ENCODE measurements around the gene PRXL2C. TPM values are rescaled to one million over a fixed set of nuclear protein-coding genes. Genes with fewer than 3 reads are reported as not detected.
"Not testable (repeated sequence)": the region's sequence is repeated elsewhere in the genome, so short reads cannot be mapped to it uniquely, and the experiment has no call there.

The PRXL2C gene
- total RNA-seq, 1 donor from 2014 or later: 17.5 TPM

- Mint-ChIP-seq H3K9me3 (ENCODE audit: unreplicated experiment) (no peaks in the 10 kb centered on the region), H3K4me3 (ENCODE audit: unreplicated experiment) (peak overlapping the region; percentile 83), H3K27me3 (ENCODE audit: unreplicated experiment) (peaks cover 3% of the 10 kb centered on the region), H3K4me1 (ENCODE audit: unreplicated experiment) (peaks cover 29% of the 10 kb centered on the region), H3K27ac (ENCODE audit: unreplicated experiment) (no peak overlapping the region), H3K36me3 (ENCODE audit: low read depth, unreplicated experiment) (no peaks in the 10 kb centered on the region)
- no peak for TF ChIP-seq CTCF (IDR thresholded peaks at IDR 0.05; ENCODE audit: unreplicated experiment)
- DNase-seq (ENCODE audit: low spot score): no peak
These were observed 38.2 kb downstream of the PRXL2C start for GRCh38 chr9:96616817-96617438.

DNA sequence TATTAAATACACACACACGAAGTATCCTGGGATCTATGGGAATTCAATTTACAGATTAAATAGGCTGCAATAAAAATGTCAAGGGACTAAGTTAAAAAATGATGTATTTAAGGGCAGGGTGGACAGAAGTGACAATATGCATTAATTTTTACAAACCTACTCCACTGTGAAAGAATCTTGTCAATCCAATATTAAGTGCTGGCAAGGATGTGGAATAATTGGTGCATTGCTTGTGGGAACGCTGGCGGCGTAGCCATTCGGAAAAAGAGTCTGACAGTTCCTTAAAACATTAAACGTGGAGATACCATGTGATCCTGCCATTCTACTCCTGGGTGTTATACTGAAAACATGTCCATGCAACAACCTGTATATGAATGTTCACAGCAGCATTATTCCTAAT is 39.7 kb downstream of the PRXL2C start:
- H3K27me3 Mint-ChIP-seq (ENCODE audit: unreplicated experiment): peaks cover 3% of the 10 kb centered on the region
- H3K4me3 Mint-ChIP-seq (ENCODE audit: unreplicated experiment): no peak overlapping the region
- no peak for DNase-seq (ENCODE audit: low spot score)
- no peak overlapping the region for H3K27ac Mint-ChIP-seq (ENCODE audit: unreplicated experiment)
- H3K36me3 Mint-ChIP-seq (ENCODE audit: low read depth, unreplicated experiment): no peaks in the 10 kb centered on the region
- H3K4me1 Mint-ChIP-seq (ENCODE audit: unreplicated experiment): peaks cover 17% of the 10 kb centered on the region
- no peaks in the 10 kb centered on the region for H3K9me3 Mint-ChIP-seq (ENCODE audit: unreplicated experiment)
- TF ChIP-seq CTCF (IDR thresholded peaks at IDR 0.05; ENCODE audit: unreplicated experiment): no peak

DNA sequence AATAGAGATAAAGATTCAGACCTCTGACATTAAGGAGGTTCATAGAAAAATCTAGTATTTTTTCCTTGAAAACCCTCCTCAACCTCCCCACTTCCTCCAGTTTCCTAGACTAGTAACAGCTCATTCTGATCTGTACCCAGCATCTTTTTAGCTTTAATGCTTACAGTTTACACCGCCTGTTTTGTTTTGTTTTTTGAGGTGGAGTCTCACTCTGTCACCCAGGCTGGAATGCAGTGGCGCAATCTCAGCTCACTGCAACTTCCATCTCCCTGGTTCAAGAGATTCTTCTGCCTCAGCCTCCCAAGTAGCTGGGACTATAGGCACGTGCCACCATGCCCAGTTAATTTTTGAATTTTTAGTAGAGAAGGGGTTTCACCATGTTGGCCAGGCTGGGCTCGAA is 40.5 kb downstream of the PRXL2C start:
- H3K36me3 Mint-ChIP-seq (ENCODE audit: low read depth, unreplicated experiment); DNase-seq (ENCODE audit: low spot score); H3K9me3 Mint-ChIP-seq (ENCODE audit: unreplicated experiment); H3K27me3 Mint-ChIP-seq (ENCODE audit: unreplicated experiment); H3K4me3 Mint-ChIP-seq (ENCODE audit: unreplicated experiment); H3K27ac Mint-ChIP-seq (ENCODE audit: unreplicated experiment): not testable (repeated sequence)
- peaks cover 12% of the 10 kb centered on the region for H3K4me1 Mint-ChIP-seq (ENCODE audit: unreplicated experiment)

DNA sequence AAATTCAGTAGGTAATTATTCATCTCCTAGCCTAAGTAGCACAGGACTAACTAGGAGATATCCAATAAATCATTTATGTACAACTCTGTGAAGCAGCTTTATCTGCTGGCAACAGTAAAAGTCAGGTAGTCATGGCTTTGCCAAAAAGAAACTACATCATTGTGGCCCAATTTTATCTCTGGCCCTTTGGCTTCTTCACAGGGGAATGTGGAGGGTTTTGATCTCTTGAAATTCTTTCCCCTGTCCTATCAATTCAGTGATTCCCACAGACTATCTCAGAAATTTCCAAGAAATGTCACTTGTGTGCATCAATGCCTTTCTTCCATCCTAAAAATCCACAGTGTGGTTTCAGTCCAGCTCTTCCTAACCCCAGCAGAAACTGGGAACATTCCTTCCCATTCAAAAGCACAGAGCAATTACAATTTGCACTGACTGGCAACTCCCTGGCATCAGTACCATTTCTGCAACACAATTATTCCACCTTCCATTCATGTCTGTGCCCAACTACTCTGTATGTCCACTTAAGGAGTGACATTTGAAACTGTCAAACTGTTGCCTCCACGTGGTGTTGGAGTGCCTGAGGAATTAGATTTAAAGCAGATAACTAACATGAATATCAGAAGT is 42.0 kb downstream of the PRXL2C start:
- peaks cover 9% of the 10 kb centered on the region for H3K4me1 Mint-ChIP-seq (ENCODE audit: unreplicated experiment)
- no peak overlapping the region for H3K4me3 Mint-ChIP-seq (ENCODE audit: unreplicated experiment)
- no peak for TF ChIP-seq CTCF (IDR thresholded peaks at IDR 0.05; ENCODE audit: unreplicated experiment)
- H3K27me3 Mint-ChIP-seq (ENCODE audit: unreplicated experiment): peaks cover 3% of the 10 kb centered on the region
- no peak for DNase-seq (ENCODE audit: low spot score)
- no peaks in the 10 kb centered on the region for H3K9me3 Mint-ChIP-seq (ENCODE audit: unreplicated experiment)
- H3K27ac Mint-ChIP-seq (ENCODE audit: unreplicated experiment): no peak overlapping the region
- no peaks in the 10 kb centered on the region for H3K36me3 Mint-ChIP-seq (ENCODE audit: low read depth, unreplicated experiment)

- Mint-ChIP-seq H3K4me1 (ENCODE audit: unreplicated experiment) (peaks cover 3% of the 10 kb centered on the region), H3K36me3 (ENCODE audit: low read depth, unreplicated experiment) (no peaks in the 10 kb centered on the region), H3K27ac (ENCODE audit: unreplicated experiment) (no peak overlapping the region), H3K9me3 (ENCODE audit: unreplicated experiment) (no peaks in the 10 kb centered on the region), H3K4me3 (ENCODE audit: unreplicated experiment) (no peak overlapping the region), H3K27me3 (ENCODE audit: unreplicated experiment) (peaks cover 3% of the 10 kb centered on the region)
- DNase-seq (ENCODE audit: low spot score): no peak
- no peak for TF ChIP-seq CTCF (IDR thresholded peaks at IDR 0.05; ENCODE audit: unreplicated experiment)
These were observed 42.8 kb downstream of the PRXL2C start for GRCh38 chr9:96612105-96612965.
